Liver (tissue), 9 donors: Measurements from ENCODE around the gene AADACL4. TPM values are rescaled to one million over a fixed set of nuclear protein-coding genes. Genes with fewer than 3 reads are reported as not detected.
"Not testable (repeated sequence)": the region's sequence is repeated elsewhere in the genome, so short reads cannot be mapped to it uniquely, and the experiment has no call there.

Source experiments
- DNase-seq: peaks from one replicate; pipeline ENCODE4 v3.0.0-alpha.2; 2017; ENCODE audit warnings: low spot score
- H3K27ac ChIP-seq, 2 donors: one replicate each; pipeline ENCODE4 v1.7.0; 2013; ENCODE audit warnings: inconsistent platforms in 2 of 2, low read length in 2 of 2, control low read depth in 1 of 2, low read depth in 1 of 2, mild to moderate bottlenecking in 1 of 2
- H3K27me3 ChIP-seq, 4 donors: one replicate each; pipeline versions ENCODE4 v1.6.1 to v1.7.0; 2013; ENCODE audit warnings: low read length in 3 of 4, inconsistent platforms in 1 of 4, mild to moderate bottlenecking in 1 of 4, moderate library complexity in 1 of 4; ENCODE audit not compliant: control insufficient read depth in 4 of 4, insufficient read depth in 4 of 4
- H3K36me3 ChIP-seq, 4 donors: one replicate each; pipeline versions ENCODE4 v1.6.1 to v1.7.0; 2013; ENCODE audit warnings: low read length in 3 of 4, mild to moderate bottlenecking in 3 of 4, low read depth in 1 of 4, moderate library complexity in 1 of 4; ENCODE audit not compliant: control insufficient read depth in 4 of 4, insufficient read depth in 3 of 4
- H3K4me1 ChIP-seq, 4 donors: one replicate each; pipeline versions ENCODE4 v1.6.1 to v1.7.0; 2013; ENCODE audit warnings: low read length in 3 of 4, mild to moderate bottlenecking in 3 of 4, moderate library complexity in 1 of 4; ENCODE audit not compliant: control insufficient read depth in 4 of 4, insufficient read depth in 4 of 4
- H3K4me3 ChIP-seq, 3 donors: one replicate each; pipeline versions ENCODE4 v1.6.1 to v1.7.0; 2013; ENCODE audit warnings: low read length in 3 of 3, control low read depth in 1 of 3, low read depth in 1 of 3, mild to moderate bottlenecking in 1 of 3
- H3K9ac ChIP-seq, 2 donors: one replicate each; pipeline ENCODE4 v1.7.0; 2013; ENCODE audit warnings: low read length in 2 of 2, mild to moderate bottlenecking in 2 of 2, moderate library complexity in 2 of 2, control low read depth in 1 of 2, low read depth in 1 of 2
- H3K9me3 ChIP-seq, 4 donors: one replicate each; pipeline versions ENCODE4 v1.6.1 to v1.7.0; 2013; ENCODE audit warnings: low read length in 3 of 4; ENCODE audit not compliant: control insufficient read depth in 4 of 4
- FOXA1 ChIP-seq: IDR thresholded peaks from 2 replicates; pipeline ENCODE4 v1.6.1; 2016; ENCODE audit warnings: antibody characterized with exemption
- FOXA2 ChIP-seq: IDR thresholded peaks from 2 replicates; pipeline ENCODE4 v1.6.1; 2016; ENCODE audit warnings: antibody characterized with exemption
- GABPA ChIP-seq, 2 donors: IDR thresholded peaks in 1 of 2; conservative IDR thresholded peaks in 1 of 2; 2 replicates each; pipeline ENCODE4 v1.6.1; 2016; ENCODE audit warnings: antibody characterized with exemption in 2 of 2, mild to moderate bottlenecking in 1 of 2, moderate library complexity in 1 of 2
- HNF4G ChIP-seq: IDR thresholded peaks from 2 replicates; pipeline ENCODE4 v1.6.1; 2016; ENCODE audit warnings: antibody characterized with exemption
- JUND ChIP-seq, 2 donors: IDR thresholded peaks; 2 replicates each; pipeline ENCODE4 v1.6.1; 2016; ENCODE audit warnings: antibody characterized with exemption in 2 of 2
- RAD21 ChIP-seq, 2 donors: IDR thresholded peaks; 2 replicates each; pipeline ENCODE4 v1.6.1; 2016; ENCODE audit warnings: antibody characterized with exemption in 2 of 2, mild to moderate bottlenecking in 2 of 2
- REST ChIP-seq: IDR thresholded peaks from 2 replicates; pipeline ENCODE4 v1.6.1; 2016; ENCODE audit warnings: antibody characterized with exemption, mild to moderate bottlenecking
- RXRA ChIP-seq, 2 donors: IDR thresholded peaks; 2 replicates each; pipeline ENCODE4 v1.6.1; 2017 to 2018; ENCODE audit warnings: antibody characterized with exemption in 2 of 2, mild to moderate bottlenecking in 1 of 2
- SP1 ChIP-seq: IDR thresholded peaks from 2 replicates; pipeline ENCODE4 v1.6.1; 2018; ENCODE audit warnings: antibody characterized with exemption, mild to moderate bottlenecking
- TAF1 ChIP-seq: conservative IDR thresholded peaks from 2 replicates; pipeline ENCODE4 v1.6.1; 2016; ENCODE audit warnings: antibody characterized with exemption, mild to moderate bottlenecking
- YY1 ChIP-seq: IDR thresholded peaks from 2 replicates; pipeline ENCODE4 v1.6.1; 2016; ENCODE audit warnings: antibody characterized with exemption, mild to moderate bottlenecking
- WGBS: extraction: QIAGEN DNeasy Blood & Tissue Kit; methylation state at CpG from one replicate; pipeline ENCODE4 v1.1.7; 2013; 5-methylcytosine and 5-hydroxymethylcytosine counted together
- polyA plus RNA-seq, 2 donors: library from polyadenylated mRNA; stranded (reverse) in 1 of 2; unstranded in 1 of 2; fragments of 200-250 nt in 1 of 2; fragments of >200 nt in 1 of 2; fragmentation: Nextera tagmentation in 1 of 2; extraction: Ambion mirVana in 1 of 2; gene quantifications; one replicate each; pipeline versions ENCODE4 v1.2.1 to v1.2.3, GENCODE V29; 2013 to 2015
- total RNA-seq, 2 donors: library from RNA; depleted of rRNA; stranded (reverse); fragments of >200 nt; gene quantifications; one replicate each; pipeline ENCODE4 v1.2.3, GENCODE V29; 2014
- donor health status: healthy.
- donor health status: healthy.
- donor health status: healthy.
- donor health status: healthy.
- donor health status: healthy.

Gene AADACL4
- total and polyA plus RNA-seq, 4 donors: not detected

- H3K4me1 ChIP-seq: peaks cover 0 to 2% (median 0%) of the 10 kb centered on the region in 4 donors
- TF ChIP-seq RAD21 (IDR thresholded peaks at IDR 0.05) (no peak), TAF1 (no peak), SP1 (no peak), YY1 (no peak), FOXA2 (no peak), REST (no peak), FOXA1 (no peak), RXRA (IDR thresholded peaks at IDR 0.05) (no peak), GABPA (IDR thresholded peaks at IDR 0.05 in 1 of 2, conservative IDR thresholded peaks at IDR 0.05 in 1 of 2) (no peak), HNF4G (no peak), JUND (IDR thresholded peaks at IDR 0.05) (no peak)
- H3K27ac ChIP-seq: no peak overlapping the region
- whole genome bisulfite sequencing: 89% methylated on average over 4 of the region's 4 CpGs
- no peak overlapping the region for H3K4me3 ChIP-seq
- no peaks in the 10 kb centered on the region for H3K27me3 ChIP-seq
- H3K9ac ChIP-seq: no peak overlapping the region
- no peaks in the 10 kb centered on the region for H3K9me3 ChIP-seq
- H3K36me3 ChIP-seq: no peaks in the 10 kb centered on the region
- DNase-seq: no peak
Observed at GRCh38 chr1:12656575-12656974, 12.7 kb downstream of the AADACL4 start.

- TF ChIP-seq SP1: no peak
- Histone ChIP-seq H3K4me3 (no peak overlapping the region), H3K4me1 (peaks cover 0 to 2% (median 0%) of the 10 kb centered on the region in 4 donors), H3K9ac (no peak overlapping the region), H3K9me3 (no peaks in the 10 kb centered on the region), H3K36me3 (no peaks in the 10 kb centered on the region), H3K27me3 (no peaks in the 10 kb centered on the region), H3K27ac (no peak overlapping the region)
- no peak for DNase-seq
- 93% methylated on average over 13 of the region's 13 CpGs for WGBS
Observed at GRCh38 chr1:12657060-12657884, 13.4 kb downstream of the AADACL4 start.

- not testable (repeated sequence) for H3K4me3 ChIP-seq, H3K27ac ChIP-seq, DNase-seq
Observed at GRCh38 chr1:12657885-12658512, 14.1 kb downstream of the AADACL4 start.

More at GRCh38 chr1:12657885-12658512, 14.1 kb downstream of the AADACL4 start:
- H3K9me3 ChIP-seq, H3K36me3 ChIP-seq, H3K27me3 ChIP-seq, H3K9ac ChIP-seq, H3K4me1 ChIP-seq: not testable (repeated sequence)
- 87% methylated on average over 9 of the region's 9 CpGs for WGBS
